Measurements from ENCODE around the gene IL34.

IL34 gene

DNA sequence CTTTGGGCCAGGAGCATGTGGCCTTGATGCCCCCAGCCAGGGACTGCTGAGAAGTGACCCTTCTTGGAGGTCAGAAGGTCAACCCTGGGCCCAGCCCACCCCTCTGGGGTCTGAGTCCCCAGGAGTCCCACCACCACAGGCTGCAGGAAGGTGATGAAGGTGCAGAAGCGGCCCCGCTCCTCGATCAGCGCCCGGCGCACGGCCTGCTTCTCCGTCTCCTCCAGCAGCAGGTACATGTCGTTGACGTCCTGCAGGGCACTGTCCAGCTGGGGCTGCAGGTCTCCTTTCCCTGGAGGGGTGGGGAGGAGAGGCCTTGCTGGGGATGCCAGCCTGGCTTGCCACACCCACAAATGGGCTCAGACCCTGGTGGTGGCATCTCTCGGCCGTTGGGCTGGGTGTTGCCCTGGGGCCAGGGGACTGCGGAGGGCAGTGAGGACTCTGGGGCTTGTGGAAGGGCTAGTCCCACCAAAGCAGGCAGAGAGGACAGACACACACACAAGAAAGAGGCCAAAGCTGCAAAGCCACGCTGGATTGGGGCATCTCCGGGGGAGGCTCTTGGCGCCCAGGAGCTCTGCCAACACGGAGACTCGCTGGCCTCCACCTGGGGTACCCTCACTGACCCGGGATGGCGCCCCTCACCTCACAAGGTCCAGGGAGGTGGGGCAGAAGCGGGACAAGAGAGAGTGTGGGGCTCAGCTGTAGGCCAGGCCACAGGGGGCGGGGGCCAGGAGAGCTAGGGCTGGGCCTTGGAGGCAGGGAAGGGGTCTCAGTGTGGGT lies 31.9 kb downstream of the IL34 start:
- no peak for DNase-seq (ENCODE audit: low read depth in 3 of 3)

DNA sequence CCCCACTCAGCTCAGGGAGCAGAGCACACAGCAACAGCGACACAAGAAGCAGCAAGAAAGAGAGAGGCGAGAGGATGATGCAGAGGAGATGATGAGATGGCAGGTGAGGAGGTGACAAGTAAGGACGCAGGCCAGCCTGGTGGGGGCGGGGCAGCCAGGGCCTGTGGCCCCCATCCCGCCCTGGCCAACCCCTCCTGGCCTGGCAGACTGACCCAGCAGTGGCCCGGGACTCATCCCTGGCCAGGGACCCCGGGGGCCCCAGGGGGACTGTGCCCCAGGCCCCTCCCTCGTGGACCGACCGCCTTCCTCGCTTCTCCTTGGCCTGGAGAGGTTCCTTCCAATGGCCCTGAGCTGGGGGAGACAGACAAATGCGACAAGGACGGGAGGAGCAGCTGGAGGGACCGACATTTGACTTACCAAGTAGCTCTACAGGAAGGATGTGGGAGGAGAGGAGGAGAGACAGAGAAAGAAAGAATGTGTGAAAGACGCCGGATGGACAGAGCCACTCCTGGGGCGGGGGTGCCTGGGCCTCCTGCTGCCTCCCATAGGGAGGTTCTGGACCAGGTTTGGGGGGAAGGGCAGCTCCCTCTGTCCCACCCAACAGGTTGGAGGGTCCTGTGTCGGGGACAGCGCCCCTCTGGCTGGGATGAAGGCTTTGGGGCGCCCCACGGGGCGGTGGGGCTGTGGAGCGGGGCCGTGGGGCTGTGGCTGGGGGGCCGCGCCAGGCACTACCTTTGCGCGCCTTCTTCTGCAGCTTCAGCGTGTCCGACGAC lies 32.7 kb downstream of the IL34 start:
- no peak for DNase-seq (ENCODE audit: low read depth in 3 of 3)

DNA sequence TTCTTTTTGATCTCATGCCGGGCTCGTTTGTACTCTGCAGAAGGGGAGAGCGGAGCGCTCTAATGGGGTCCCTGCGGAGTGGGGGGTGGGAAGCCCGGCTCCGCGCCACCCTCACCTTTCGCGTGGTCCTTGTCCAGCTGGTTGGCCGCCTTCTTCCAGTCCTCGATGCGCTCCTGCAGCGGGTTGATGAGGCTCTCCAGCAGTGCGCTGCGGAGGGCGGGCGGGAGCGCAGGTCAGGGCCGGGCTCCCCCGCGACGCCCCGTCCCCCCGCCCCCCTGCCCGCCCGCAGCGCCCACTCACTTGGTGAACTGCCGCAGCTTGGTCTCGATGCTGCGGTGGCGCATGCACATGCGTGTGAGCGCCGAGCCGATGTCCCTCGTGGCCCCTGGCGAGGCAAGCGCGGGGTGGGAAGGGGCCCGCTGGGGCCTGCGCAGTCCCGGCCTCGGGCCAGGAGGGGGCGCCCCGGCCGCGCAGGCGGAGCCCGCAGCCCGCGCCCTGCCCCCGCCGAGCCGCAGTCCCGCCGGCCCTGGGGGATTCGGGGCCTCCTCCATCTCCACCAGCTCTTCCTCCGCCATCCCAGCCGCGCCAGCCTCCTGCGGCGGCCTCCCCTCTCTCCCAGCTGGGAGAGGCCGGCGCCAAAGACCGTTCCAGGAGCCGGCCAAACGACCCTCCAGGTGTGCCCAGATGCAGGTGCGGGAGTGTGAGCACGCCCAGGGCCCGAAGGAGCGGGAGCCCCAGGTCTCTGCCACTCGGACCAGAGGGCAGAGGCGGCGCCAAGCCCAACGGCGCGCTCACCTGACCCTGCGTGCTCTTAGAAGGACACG lies 33.5 kb downstream of the IL34 start:
- no peak for DNase-seq (ENCODE audit: low read depth in 3 of 3)

DNA sequence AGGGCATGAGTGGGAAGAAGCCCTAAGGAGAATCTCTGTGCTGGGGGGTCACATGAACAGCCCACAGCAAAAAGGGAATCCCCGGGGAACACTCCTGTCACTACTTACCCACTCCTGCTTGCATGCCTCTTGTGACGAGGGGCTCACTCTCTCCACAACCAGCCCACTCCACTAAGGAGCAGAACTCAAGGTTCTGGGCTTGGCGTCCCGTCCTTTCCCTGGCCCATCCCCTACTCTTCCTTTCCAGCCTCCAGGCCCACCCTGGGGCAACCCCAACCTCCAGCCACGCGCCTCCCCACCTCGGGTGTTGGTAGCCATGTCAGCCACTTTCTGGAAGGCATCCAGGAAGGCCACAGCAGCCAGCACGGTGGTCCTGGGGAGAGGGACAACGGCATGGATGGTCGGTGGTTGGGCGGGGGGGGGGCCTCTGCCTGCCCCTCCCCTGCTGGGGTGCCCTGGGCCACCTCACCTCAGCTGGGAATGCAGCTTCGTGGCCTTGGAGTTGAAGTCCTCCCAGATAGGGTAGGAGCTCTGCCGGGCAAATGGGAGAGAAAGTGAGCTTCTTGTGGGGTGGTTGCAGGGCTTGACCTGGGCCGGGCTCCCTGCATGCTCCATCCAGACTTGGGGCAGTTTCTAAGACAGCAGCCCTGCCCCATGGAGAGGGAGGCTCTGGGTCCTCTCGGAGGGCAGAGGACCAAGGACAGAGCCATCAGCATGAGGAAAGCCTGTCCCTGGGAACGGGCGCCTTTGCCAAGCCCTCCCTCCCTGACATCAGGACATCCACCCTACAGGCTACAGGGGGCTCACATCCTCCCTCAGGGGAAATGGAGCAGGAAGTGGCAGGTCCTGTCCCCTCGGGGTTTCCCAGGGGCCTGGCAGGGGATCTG lies 34.4 kb downstream of the IL34 start:
- no peak for DNase-seq (ENCODE audit: low read depth in 3 of 3)

DNA sequence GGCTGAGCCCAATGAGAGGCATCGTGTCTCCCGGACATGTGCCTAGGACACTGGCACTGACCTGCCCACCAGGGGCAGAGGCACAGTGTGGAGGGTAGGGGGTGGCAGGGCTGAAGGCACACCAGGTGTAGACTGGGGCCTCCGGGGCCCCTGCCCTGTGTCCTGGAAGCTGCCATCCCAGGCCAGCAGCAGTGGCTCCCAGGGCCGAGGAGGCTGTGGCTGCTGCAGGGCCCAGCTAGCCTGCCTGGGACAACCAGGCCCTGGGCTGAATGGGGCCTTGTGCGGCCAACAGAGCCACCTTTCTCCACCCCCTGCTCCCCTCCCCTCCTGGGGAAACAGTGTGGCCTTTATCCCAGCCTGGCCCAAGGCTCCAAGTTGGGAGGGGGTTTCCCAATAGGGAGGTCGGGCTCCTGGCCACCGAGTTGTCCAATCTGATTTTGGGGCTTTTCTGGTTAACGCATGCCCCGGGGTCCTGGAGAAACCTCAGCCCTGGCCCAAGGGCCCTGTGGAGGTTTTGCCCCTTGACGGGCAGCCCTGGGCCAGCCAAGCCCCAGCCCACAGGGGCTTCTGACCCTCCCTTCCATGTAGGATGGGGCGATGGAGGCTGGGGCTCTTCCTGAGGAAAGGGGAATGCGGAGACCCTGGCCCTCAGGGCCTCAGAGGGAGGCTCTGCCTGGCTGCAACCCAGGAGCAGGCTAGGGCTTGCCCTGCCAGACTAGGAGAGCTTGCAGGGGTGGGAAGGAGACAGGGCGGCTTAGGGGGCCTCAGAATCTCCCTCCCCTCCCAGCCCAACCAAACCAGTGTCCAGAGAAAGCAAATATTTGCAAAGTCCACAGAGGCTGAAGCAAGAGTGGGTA lies 35.3 kb downstream of the IL34 start:
- DNase-seq (ENCODE audit: low read depth in 3 of 3), result no peak

DNA sequence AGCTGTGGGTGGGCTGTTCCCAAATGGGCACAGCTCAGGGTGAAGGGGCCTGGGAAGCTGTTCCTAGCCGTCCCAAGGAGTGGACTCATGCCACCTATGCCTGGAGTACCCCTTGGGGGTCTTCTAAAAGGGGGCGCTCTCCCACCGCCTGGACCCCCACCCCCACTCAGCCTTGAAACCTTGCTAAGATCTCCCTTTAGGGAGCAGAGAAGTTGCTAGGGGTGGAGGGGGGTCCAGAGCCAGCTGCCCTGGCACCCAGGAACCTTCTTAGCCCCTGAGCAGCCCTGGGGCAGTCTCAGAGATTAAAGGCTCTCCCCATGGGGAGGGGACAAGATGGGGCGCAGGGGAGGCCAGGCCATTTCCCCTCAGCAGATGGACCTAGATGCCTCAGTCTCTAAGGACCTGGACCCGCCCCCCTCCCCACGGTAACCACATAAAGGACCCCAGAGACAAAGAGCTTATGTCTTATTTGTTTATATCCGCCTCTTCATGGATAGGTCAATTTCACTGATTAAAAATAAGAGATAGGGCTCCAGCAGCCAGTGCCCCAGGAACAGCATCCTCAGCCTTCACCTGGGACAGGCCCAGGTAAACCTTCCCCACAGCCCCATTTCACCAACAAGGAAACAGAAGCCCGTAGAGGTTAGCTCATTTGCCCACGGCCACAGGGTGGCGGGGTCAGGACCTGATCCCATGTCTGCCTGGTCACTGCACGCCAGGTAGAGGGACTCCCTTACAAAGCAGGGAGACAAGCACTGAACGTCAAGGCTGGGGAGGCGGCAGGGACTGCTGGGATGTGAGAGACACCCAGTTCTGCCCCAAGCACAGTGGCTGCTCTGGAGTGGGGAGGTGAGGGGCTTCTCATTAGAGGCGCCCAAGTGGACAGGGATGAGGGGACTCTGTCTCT lies 36.1 kb downstream of the IL34 start:
- no peak for DNase-seq (ENCODE audit: low read depth in 3 of 3)

DNA sequence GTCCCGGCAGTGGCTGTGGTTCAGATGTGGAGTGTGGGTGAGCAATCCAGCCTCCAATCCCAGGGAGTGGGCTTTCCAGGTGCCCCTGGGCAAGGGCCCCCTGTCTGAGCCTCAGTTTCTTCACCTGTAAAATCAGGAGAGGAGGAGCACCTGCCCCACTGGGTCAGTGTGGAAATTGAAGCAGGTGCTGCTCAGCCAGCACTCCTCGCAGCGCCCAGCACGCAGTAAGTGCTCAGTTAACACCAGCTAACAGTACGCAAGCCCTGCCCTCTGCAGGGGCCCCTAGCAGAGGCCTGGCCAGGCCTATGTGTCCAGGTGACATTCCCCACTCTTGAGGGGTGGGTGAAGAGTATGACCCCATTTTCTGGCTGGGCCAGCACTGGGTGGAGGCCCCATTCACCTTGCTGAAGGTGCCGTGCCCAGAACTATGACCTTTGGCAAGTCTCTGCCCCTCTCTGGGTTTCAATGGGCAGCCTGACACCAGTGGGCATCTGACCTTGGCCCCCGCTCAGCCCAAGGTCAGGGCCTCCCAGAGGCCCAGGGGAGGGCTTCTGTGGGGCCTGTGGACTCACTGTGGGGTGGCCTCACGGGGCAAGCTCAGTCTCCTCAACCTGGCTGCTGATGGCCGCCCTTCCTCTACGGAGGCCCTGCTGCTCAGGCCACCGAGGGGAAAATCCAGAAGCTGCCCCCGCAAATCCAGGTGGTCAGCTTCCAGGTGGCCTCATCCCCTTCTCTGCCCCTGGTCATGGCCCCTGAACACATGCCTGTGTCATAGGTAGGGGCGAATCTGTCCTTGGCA lies 37.0 kb downstream of the IL34 start:
- DNase-seq (ENCODE audit: low read depth in 3 of 3), result no peak

DNA sequence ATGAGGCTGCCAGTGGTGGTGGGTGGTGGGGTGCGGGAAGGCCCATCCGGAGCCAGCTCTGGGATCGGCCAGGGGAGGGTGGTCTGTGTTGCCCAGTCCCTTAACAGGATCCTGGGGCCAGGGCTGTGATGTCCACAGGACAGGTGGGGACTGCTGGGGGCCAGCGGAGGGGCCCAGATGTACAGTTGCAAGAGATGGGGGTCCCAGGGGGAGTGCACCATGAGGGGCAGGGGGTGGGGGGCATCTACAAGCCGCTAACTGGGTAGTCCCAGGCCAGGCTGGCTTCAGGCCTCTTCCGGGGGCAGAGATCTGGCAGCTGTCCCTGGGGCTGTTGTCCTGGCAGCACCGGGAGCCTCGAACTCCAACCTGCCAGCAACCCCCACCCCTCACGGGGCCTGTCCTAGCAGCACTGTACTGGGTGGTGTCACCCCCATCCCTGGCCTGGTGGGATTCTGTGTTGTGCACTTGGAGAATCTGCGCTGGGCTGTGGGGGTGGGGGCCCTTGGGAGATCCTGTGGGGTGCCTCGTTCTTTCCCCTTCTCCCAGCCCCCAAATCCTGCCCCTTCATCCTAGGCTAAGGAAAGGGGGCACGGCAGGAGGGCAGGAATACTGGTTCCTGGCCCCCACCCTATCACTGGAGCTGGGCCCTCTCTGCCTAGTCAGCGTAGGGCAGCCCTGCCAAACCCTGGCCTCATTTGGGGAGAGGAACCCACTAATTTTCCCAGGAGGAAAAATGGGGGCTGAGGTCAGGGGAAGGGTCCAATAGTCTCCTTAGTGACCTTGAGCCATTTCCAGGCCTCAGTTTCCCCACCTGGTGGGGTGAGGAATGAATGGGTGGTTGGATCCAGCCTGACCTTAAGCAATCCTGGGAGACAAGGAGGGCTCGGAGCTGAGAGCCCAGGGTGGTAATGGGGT lies 38.0 kb downstream of the IL34 start:
- DNase-seq (ENCODE audit: low read depth in 3 of 3), result no peak

DNA sequence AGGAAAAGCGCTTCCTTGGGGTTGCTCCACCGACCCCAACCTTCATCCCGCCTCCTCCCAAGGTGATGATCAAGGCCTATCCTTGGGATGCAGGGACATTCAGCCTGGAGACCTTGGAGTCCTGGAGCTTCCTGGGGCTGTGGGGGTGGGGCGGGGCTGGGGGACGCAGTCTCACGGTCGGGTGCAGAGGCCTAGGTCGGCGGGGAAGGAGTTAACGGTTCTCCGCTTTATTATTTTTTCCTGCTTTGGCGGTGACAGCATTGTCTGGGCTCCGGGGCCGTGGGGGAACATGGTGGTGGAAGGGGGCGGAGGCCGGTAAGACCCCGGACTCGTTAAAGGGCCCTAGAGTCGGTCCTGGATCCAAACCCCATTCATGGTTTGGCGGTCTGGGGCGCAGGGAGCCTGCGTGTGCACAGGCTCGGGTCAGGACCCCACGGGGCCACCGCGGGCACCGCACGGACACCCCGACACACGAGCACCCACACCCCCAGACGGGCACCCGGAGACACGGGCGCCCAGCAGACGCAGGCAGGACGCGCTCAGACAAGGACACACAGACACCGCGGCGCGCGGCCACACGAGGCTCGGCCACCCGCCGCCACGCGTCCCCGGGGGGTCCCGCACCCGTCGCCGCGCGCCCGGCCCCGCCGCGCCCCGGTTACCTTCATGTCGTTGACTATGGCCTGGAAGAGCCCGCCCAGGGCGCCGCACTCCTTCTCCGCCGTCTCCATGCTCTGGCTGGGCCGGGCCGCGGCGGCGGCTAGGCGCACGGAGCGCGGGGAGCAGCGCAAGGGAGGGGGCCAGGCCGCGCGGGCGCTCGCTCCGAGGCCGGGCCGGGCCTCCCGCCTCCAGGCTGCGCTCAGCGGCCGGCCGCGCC lies 38.9 kb downstream of the IL34 start:
- no peak for DNase-seq (ENCODE audit: low read depth in 3 of 3)

DNA sequence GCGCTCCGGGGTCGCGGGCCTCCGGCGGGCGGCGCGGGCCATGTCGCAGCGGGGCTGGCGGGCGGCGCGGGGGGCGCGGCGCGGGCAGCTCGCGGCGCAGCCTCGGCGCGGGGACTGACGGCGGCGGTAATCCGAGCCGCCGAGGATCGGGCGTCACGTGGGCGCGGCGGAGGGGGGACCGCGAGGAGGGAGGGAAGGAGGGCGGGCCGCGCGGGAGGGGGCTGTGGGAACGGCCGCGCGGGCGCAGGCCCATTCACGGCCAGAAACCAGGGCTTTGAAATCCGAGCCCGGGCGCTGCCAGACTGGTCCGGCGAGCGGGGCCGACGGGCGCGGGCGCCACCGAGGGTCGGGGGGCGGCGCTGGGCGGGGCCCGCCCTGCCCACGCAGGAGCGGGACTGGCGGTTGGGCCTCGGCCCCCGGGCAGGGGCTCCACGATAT lies 39.6 kb downstream of the IL34 start, which contains the start of gene MTSS2:
Gene MTSS2 (minus strand): TSS at position 116 of the 438 bp plus-strand sequence. CDS start 262 bp downstream, outside the sequence.
- DNase-seq (ENCODE audit: low read depth in 3 of 3), result peak in 1 of 3 experiments; percentile 18

DNA sequence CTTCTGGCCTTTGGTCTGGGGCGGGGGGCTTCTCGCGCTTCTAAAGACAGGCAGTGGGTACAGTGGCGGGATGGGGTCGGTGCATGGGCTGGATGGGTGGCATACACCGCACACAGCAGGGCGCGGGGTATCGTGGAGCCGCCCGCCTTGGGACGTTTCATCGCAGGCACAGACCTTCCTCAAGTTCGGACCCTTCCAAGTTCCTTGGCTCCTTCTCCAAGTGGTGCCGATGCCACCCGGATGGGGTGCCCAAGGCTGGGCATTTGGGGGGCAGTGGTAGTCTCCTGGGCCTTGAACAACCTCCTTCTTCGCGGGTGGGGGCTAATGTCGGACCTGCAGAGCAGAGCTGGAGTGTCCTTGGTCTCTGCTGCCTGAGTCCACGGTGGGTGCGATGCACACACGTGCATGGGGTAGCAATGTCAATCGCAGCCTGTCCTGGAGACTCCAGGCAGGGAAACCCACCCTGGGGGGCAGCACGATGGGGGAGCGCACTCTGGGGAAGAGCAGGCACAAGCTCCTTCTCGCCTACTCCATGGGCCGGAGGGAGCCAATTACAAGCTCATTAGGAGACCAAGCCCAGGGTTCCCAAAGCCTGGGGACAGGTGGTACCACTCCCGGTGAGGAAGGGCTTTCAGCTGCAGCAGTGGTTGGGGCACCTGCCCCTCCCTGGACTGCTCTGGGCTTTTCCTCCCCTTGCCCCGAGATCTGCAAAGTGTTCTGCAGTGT lies 40.2 kb downstream of the IL34 start:
- DNase-seq (ENCODE audit: low read depth in 3 of 3), result no peak

DNA sequence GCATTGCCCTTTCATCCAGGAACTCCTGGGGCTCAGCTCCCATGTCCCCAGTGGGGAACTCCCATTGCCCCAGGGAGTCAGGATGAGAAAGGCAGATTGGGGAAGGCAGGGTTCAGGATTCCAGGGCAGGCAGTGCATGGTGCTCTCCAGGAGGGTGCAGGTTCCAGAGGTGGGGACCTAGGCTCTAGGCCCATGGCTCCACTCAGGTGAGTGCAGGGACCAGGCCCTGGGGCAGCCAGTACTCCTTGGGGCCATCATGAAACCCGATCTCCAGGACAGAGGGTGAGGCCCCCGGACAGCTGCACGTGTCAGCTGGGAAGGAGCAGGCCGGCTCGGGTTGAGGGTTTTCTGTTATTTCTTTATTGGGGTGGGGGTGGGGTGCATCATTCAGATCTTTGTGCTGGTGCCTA lies 40.7 kb downstream of the IL34 start:
- no peak for DNase-seq (ENCODE audit: low read depth in 3 of 3)

DNA sequence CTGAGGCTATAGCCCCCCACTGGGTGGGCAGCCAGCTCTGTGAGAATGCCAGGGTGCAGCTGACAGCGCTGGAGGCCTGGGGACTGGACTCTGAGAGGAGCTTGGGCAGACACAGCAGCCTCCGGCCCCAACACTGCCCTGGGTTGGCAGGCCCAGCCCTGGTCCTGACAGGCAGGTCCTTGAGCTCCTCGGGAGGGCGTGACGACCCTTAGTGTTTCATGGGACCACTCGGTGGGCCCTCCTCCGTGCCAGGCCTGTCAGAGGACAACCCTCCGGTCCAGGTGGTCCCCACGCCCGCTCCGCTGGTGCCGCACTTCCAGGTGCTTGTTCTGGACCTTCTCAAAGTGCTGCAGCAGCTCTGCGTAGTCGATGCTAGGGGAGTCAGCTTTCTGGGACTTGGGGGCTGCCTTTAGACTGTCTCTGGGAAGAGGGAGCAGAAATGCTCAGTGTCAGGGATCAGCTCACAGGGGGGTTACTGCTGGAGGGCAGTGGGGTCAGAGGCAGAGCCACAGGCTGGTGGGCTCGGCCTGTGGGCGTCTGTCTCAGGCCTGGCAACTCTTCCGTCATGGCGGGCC lies 41.4 kb downstream of the IL34 start:
- DNase-seq (ENCODE audit: low read depth in 3 of 3), result no peak

DNA sequence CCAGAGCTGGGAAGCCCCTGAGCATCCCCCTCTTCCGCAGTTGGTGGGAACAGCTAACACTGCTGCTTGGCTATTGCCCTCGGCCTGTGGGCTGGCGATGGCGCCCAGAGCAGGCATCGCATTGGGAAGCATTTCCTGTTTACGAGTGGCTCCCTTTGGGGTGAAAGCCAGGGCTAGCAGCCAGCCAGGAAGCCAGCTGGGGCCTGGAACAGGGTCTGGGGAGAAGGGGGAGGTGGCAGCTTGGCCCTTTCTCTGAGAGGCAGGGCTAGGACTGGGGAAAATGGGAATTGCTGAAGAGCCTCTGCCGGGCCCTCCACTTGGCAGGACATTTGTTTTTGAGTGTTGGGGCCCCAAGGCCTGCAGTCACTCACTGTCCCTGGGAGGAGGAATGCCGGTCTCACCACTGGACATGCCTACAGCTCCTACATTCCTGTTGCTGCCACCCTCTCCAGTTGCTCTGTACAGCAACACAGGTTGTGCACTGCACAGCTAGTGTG lies 41.9 kb downstream of the IL34 start:
- DNase-seq (ENCODE audit: low read depth in 3 of 3), result no peak

Data from stimulated activated CD4-positive, alpha-beta T cell treated with anti-CD3 and anti-CD28 coated beads, TNF-alpha, amount 100 ng/mL, for 24 hours (primary cell).